GM19463 (cell line): ENCODE measurements around the gene CDK11A.
A peak's percentile ranks its signal among the peaks of the same experiment; 100 is the strongest.
"Not testable (repeated sequence)": the region's sequence is repeated elsewhere in the genome, so short reads cannot be mapped to it uniquely, and the experiment has no call there.

Experiments
- ATAC-seq: cut with Tn5 transposase; IDR thresholded peaks from one replicate; pipeline ENCODE4 v1.9.1; 2021; ENCODE audit warnings: mild to moderate bottlenecking, moderate library complexity; ENCODE audit not compliant: unreplicated experiment

The CDK11A gene

GRCh38 chr1:1754051-1754815 lies 30.1 kb upstream of the CDK11A start:
- ATAC-seq: no peak

- ATAC-seq: no peak
Measured at GRCh38 chr1:1753607-1754005, 29.4 kb upstream of the CDK11A start.

- no peak for ATAC-seq
Measured at GRCh38 chr1:1752636-1753606, 28.8 kb upstream of the CDK11A start.

GRCh38 chr1:1752190-1752589 lies 28.0 kb upstream of the CDK11A start:
- no peak for ATAC-seq

- not testable (repeated sequence) for ATAC-seq
Measured at GRCh38 chr1:1749941-1750340, 25.8 kb upstream of the CDK11A start.

GRCh38 chr1:1748686-1749321 lies 24.6 kb upstream of the CDK11A start:
- no peak for ATAC-seq

GRCh38 chr1:1746566-1746909 lies 22.4 kb upstream of the CDK11A start:
- ATAC-seq: peak; percentile 85

- peak; percentile 71 for ATAC-seq
Measured at GRCh38 chr1:1745651-1746565, 21.8 kb upstream of the CDK11A start.

- ATAC-seq: not testable (repeated sequence)
Measured at GRCh38 chr1:1742529-1742928, 18.4 kb upstream of the CDK11A start.

- ATAC-seq: not testable (repeated sequence)
Measured at GRCh38 chr1:1741013-1741412, 16.9 kb upstream of the CDK11A start.

GRCh38 chr1:1738799-1739337 lies 14.7 kb upstream of the CDK11A start:
- ATAC-seq: not testable (repeated sequence)

GRCh38 chr1:1737675-1738590 lies 13.8 kb upstream of the CDK11A start:
- not testable (repeated sequence) for ATAC-seq

GRCh38 chr1:1732381-1732780 lies 8.2 kb upstream of the CDK11A start:
- ATAC-seq: no peak

GRCh38 chr1:1730870-1731269 lies 6.7 kb upstream of the CDK11A start:
- ATAC-seq: no peak

GRCh38 chr1:1730230-1730629 lies 6.1 kb upstream of the CDK11A start:
- ATAC-seq: not testable (repeated sequence)

GRCh38 chr1:1729116-1729816 lies 5.1 kb upstream of the CDK11A start:
- not testable (repeated sequence) for ATAC-seq

- not testable (repeated sequence) for ATAC-seq
Measured at GRCh38 chr1:1728308-1729005, 4.3 kb upstream of the CDK11A start.
